Measurements from ENCODE around the gene ANKEF1. TPM values are rescaled to one million over a fixed set of nuclear protein-coding genes. Genes with fewer than 3 reads are reported as not detected.
A peak's percentile ranks its signal among the peaks of the same experiment; 100 is the strongest.
"Not testable (repeated sequence)": the region's sequence is repeated elsewhere in the genome, so short reads cannot be mapped to it uniquely, and the experiment has no call there.

The ANKEF1 gene
- total and polyA plus RNA-seq, 3 experiments from 2014 or later, result 2.3 to 8.4 (median 2.6) TPM

GRCh38 chr20:10036321-10036720, 1.5 kb downstream of the ANKEF1 start:
- CTCF ChIA-PET, result interaction anchor here (0.8 kb wide), 1 partner anchor 76 kb away, joined by 3 read pairs; no protein-coding TSS in a partner anchor
- H3K4me3 ChIP-seq (ENCODE audit: low read length); H3K36me3 ChIP-seq (ENCODE audit: insufficient read depth, low read length); H3K27me3 ChIP-seq (ENCODE audit: insufficient read depth, low read length, poor library complexity, severe bottlenecking); DNase-seq; H3K9me3 Mint-ChIP-seq; H3K27ac ChIP-seq (ENCODE audit: low read depth, low read length); H3K27me3 Mint-ChIP-seq; H3K9me3 ChIP-seq (ENCODE audit: low read length); POLR2A ChIA-PET: not testable (repeated sequence)
- H3K4me1 Mint-ChIP-seq, result peaks cover 14 to 24% (median 20%) of the 10 kb centered on the region in 3 donors
- H3K4me1 ChIP-seq (ENCODE audit: insufficient read depth, low read length), result peaks cover 12% of the 10 kb centered on the region
- H3K4me3 Mint-ChIP-seq, result peak overlapping the region in 2 of 7 donors; percentile 77 to 89
- peaks cover 3 to 19% (median 4%) of the 10 kb centered on the region in 3 donors for H3K36me3 Mint-ChIP-seq
- peak overlapping the region in 3 of 8 donors; percentile 82 to 94 (median 91) for H3K27ac Mint-ChIP-seq

DNA sequence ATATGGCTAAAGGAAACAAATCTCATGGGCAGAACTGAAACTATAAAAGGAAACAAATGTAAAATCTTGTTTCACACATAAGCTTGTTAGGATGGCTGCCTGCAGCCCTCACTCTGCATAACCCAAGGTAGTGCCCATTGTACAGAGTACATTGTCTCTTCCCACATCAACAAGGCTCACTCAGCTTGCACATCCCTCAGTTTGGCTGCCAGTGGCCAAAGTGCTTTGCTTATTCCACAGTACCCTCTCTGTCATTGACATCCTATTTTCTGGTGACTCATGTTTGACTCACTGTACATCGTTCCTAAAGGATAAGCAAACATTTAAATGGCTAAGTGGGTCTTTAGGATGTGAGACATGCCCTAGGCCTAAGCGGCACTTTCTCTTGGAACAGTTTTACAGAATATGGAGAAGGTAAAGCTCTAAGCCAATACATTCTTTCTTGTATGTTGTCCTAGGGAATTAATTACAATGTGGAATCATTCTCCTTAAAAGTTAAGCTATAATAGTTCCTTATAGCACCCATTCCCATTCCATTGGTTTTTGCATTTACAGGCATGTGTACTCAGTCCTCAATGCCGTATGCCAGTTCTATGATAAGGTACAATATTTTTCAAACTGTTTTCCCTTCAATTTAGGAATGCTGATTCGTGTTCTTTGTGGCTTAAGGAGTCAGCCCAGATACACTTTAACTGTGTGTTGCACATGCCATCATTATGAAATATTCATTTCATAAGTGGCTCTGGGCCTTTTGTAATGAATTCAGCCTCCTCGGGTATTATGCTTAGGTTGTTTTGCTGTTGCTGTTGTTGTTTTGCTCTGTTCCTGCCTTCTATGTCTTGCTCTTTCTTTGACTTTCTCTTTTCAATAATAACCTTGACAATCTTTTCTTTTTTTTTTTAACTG, 5.5 kb downstream of the ANKEF1 start:
- peaks cover 3 to 40% (median 15%) of the 10 kb centered on the region in 3 donors for H3K36me3 Mint-ChIP-seq
- peaks cover 8% of the 10 kb centered on the region for H3K4me1 ChIP-seq (ENCODE audit: insufficient read depth, low read length)
- H3K9me3 Mint-ChIP-seq, result no peaks in the 10 kb centered on the region
- H3K4me1 Mint-ChIP-seq, result peaks cover 8 to 21% (median 21%) of the 10 kb centered on the region in 3 donors
- H3K9me3 ChIP-seq (ENCODE audit: low read length), result no peaks in the 10 kb centered on the region
- H3K27me3 ChIP-seq (ENCODE audit: insufficient read depth, low read length, poor library complexity, severe bottlenecking), result no peaks in the 10 kb centered on the region
- no peak overlapping the region for H3K27ac Mint-ChIP-seq
- no peaks in the 10 kb centered on the region for H3K27me3 Mint-ChIP-seq
- no peak for DNase-seq
- no peaks in the 10 kb centered on the region for H3K36me3 ChIP-seq (ENCODE audit: insufficient read depth, low read length)
- ChIA-PET POLR2A (no interaction called here), CTCF (no interaction called here)
- H3K4me3 ChIP-seq (ENCODE audit: low read length), result no peak overlapping the region
- H3K4me3 Mint-ChIP-seq, result no peak overlapping the region
- H3K27ac ChIP-seq (ENCODE audit: low read depth, low read length), result no peak overlapping the region

GRCh38 chr20:10042086-10042485, 7.3 kb downstream of the ANKEF1 start:
- Mint-ChIP-seq H3K36me3 (peaks cover 3 to 51% (median 17%) of the 10 kb centered on the region in 3 donors), H3K4me3 (no peak overlapping the region), H3K27ac (peak overlapping the region in 3 of 8 donors; percentile 4 to 53 (median 10)), H3K27me3 (no peaks in the 10 kb centered on the region), H3K9me3 (no peaks in the 10 kb centered on the region), H3K4me1 (peaks cover 0 to 12% (median 6%) of the 10 kb centered on the region in 3 donors)
- DNase-seq, result no peak
- Histone ChIP-seq H3K4me1 (ENCODE audit: insufficient read depth, low read length) (no peaks in the 10 kb centered on the region), H3K4me3 (ENCODE audit: low read length) (no peak overlapping the region), H3K9me3 (ENCODE audit: low read length) (no peaks in the 10 kb centered on the region), H3K36me3 (ENCODE audit: insufficient read depth, low read length) (no peaks in the 10 kb centered on the region), H3K27me3 (ENCODE audit: insufficient read depth, low read length, poor library complexity, severe bottlenecking) (no peaks in the 10 kb centered on the region), H3K27ac (ENCODE audit: low read depth, low read length) (no peak overlapping the region)
- ChIA-PET CTCF (no interaction called here), POLR2A (no interaction called here)

DNA sequence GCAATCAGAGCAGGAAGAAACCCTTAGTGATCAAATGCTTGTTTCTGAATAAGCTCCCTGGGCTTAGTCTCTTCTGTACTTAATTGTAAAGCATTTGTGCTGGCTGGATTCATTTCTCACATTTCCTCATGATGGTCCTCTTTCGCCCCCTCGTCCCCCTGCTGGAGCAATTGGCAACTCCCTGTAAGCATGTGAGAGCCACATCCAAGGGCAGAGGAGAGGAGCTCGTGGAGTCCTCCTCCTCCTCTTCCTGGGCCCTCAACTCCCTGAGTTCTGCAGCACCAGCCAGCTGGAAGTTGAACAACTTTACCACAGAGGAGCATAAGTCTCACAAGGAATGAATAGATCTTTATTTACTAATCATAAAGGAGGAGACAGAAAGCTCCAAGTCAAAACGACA, 12.6 kb downstream of the ANKEF1 start:
- no peaks in the 10 kb centered on the region for H3K9me3 Mint-ChIP-seq
- no peaks in the 10 kb centered on the region for H3K27me3 ChIP-seq (ENCODE audit: insufficient read depth, low read length, poor library complexity, severe bottlenecking)
- no peak overlapping the region for H3K4me3 ChIP-seq (ENCODE audit: low read length)
- no peaks in the 10 kb centered on the region for H3K9me3 ChIP-seq (ENCODE audit: low read length)
- no peaks in the 10 kb centered on the region for H3K36me3 ChIP-seq (ENCODE audit: insufficient read depth, low read length)
- H3K27ac Mint-ChIP-seq, result peak overlapping the region in 1 of 8 donors; percentile 37
- CTCF ChIA-PET, result interaction anchor here (1.1 to 1.5 kb wide), 2 partner anchors 13 to 431 kb away, joined by 3 to 6 read pairs; partner anchors contain the start of gene ANKEF1
- no peak overlapping the region for H3K27ac ChIP-seq (ENCODE audit: low read depth, low read length)
- peaks cover 7 to 60% (median 19%) of the 10 kb centered on the region in 3 donors for H3K36me3 Mint-ChIP-seq
- H3K4me1 Mint-ChIP-seq, result peaks cover 0 to 5% (median 0%) of the 10 kb centered on the region in 3 donors
- no peaks in the 10 kb centered on the region for H3K4me1 ChIP-seq (ENCODE audit: insufficient read depth, low read length)
- H3K27me3 Mint-ChIP-seq, result no peaks in the 10 kb centered on the region
- DNase-seq, result no peak
- POLR2A ChIA-PET, result no interaction called here
- no peak overlapping the region for H3K4me3 Mint-ChIP-seq

- Histone ChIP-seq H3K27ac (ENCODE audit: low read depth, low read length) (no peak overlapping the region), H3K36me3 (ENCODE audit: insufficient read depth, low read length) (peaks cover 4% of the 10 kb centered on the region), H3K4me3 (ENCODE audit: low read length) (no peak overlapping the region), H3K27me3 (ENCODE audit: insufficient read depth, low read length, poor library complexity, severe bottlenecking) (no peaks in the 10 kb centered on the region), H3K9me3 (ENCODE audit: low read length) (no peaks in the 10 kb centered on the region), H3K4me1 (ENCODE audit: insufficient read depth, low read length) (no peaks in the 10 kb centered on the region)
- Mint-ChIP-seq H3K9me3 (no peaks in the 10 kb centered on the region), H3K27ac (no peak overlapping the region), H3K4me3 (no peak overlapping the region), H3K36me3 (peaks cover 24 to 66% (median 35%) of the 10 kb centered on the region in 3 donors), H3K27me3 (no peaks in the 10 kb centered on the region), H3K4me1 (no peaks in the 10 kb centered on the region)
- DNase-seq, result no peak
- ChIA-PET POLR2A (no interaction called here), CTCF (no interaction called here)
These were observed 16.4 kb downstream of the ANKEF1 start for GRCh38 chr20:10051185-10051584.

DNA sequence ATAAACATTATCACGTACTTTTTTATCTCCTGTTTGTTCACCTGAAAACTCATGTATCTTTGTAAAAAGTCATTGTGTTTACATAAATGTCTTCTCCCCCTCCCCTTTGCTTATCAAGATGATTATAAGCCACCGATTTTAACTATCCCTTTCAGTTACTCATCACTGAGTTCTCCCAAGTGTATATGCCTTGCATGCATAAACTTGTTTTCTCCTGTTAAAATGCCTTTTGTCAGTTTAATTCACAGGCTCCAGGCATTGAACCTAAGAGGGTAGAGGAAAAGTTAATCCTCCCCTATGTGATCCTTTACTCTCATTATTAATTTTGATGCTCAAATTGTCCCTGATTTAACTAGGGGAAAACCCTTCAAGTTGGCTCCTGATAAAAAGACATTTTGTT, 24.2 kb downstream of the ANKEF1 start:
- ChIA-PET CTCF (no interaction called here), POLR2A (no interaction called here)
- H3K9me3 ChIP-seq (ENCODE audit: low read length), result no peaks in the 10 kb centered on the region
- H3K27me3 Mint-ChIP-seq, result peaks cover 5 to 10% of the 10 kb centered on the region in 2 donors
- H3K4me1 ChIP-seq (ENCODE audit: insufficient read depth, low read length), result no peaks in the 10 kb centered on the region
- no peaks in the 10 kb centered on the region for H3K27me3 ChIP-seq (ENCODE audit: insufficient read depth, low read length, poor library complexity, severe bottlenecking)
- H3K36me3 ChIP-seq (ENCODE audit: insufficient read depth, low read length), result no peaks in the 10 kb centered on the region
- H3K27ac Mint-ChIP-seq, result peak overlapping the region in 1 of 8 donors; percentile 8
- H3K27ac ChIP-seq (ENCODE audit: low read depth, low read length), result no peak overlapping the region
- DNase-seq, result no peak
- H3K36me3 Mint-ChIP-seq, result peaks cover 19 to 35% (median 24%) of the 10 kb centered on the region in 3 donors
- no peaks in the 10 kb centered on the region for H3K9me3 Mint-ChIP-seq
- no peak overlapping the region for H3K4me3 Mint-ChIP-seq
- no peaks in the 10 kb centered on the region for H3K4me1 Mint-ChIP-seq
- no peak overlapping the region for H3K4me3 ChIP-seq (ENCODE audit: low read length)

DNA sequence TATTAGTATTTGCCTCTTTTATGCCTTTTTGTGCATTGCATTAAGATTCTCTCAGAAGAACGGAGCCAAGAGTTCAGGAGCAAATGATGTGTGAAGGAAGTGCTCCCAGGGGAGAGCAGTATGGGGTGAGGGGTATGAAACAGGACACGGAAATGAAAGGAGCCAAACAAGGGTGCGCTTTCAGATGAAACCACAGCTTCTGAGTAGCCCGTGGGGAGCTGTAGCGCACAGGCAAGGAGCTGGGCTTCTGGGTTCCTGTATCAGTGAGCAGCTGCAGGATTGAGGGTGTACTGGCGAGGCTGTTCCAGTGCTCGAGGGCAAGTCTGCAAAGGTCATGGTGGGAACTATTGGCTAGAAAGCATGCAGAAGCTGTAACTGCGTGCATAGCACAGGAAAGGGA, 25.4 kb downstream of the ANKEF1 start:
- H3K27me3 Mint-ChIP-seq, result peaks cover 7 to 19% of the 10 kb centered on the region in 2 donors
- no peaks in the 10 kb centered on the region for H3K27me3 ChIP-seq (ENCODE audit: insufficient read depth, low read length, poor library complexity, severe bottlenecking)
- ChIA-PET POLR2A (no interaction called here), CTCF (no interaction called here)
- no peak for DNase-seq
- no peaks in the 10 kb centered on the region for H3K36me3 ChIP-seq (ENCODE audit: insufficient read depth, low read length)
- no peaks in the 10 kb centered on the region for H3K9me3 Mint-ChIP-seq
- peaks cover 14 to 26% (median 14%) of the 10 kb centered on the region in 3 donors for H3K36me3 Mint-ChIP-seq
- no peak overlapping the region for H3K27ac ChIP-seq (ENCODE audit: low read depth, low read length)
- no peaks in the 10 kb centered on the region for H3K4me1 Mint-ChIP-seq
- no peak overlapping the region for H3K4me3 Mint-ChIP-seq
- H3K4me1 ChIP-seq (ENCODE audit: insufficient read depth, low read length), result no peaks in the 10 kb centered on the region
- no peak overlapping the region for H3K27ac Mint-ChIP-seq
- H3K9me3 ChIP-seq (ENCODE audit: low read length), result no peaks in the 10 kb centered on the region
- no peak overlapping the region for H3K4me3 ChIP-seq (ENCODE audit: low read length)

GRCh38 chr20:10061641-10062040, 26.9 kb downstream of the ANKEF1 start:
- Histone ChIP-seq H3K4me3 (ENCODE audit: low read length) (no peak overlapping the region), H3K9me3 (ENCODE audit: low read length) (no peaks in the 10 kb centered on the region), H3K27me3 (ENCODE audit: insufficient read depth, low read length, poor library complexity, severe bottlenecking) (no peaks in the 10 kb centered on the region), H3K27ac (ENCODE audit: low read depth, low read length) (no peak overlapping the region), H3K4me1 (ENCODE audit: insufficient read depth, low read length) (no peaks in the 10 kb centered on the region), H3K36me3 (ENCODE audit: insufficient read depth, low read length) (no peaks in the 10 kb centered on the region)
- no peak overlapping the region for H3K4me3 Mint-ChIP-seq
- H3K36me3 Mint-ChIP-seq, result peaks cover 4 to 12% (median 5%) of the 10 kb centered on the region in 3 donors
- DNase-seq, result no peak
- no peak overlapping the region for H3K27ac Mint-ChIP-seq
- ChIA-PET CTCF (no interaction called here), POLR2A (no interaction called here)
- H3K9me3 Mint-ChIP-seq, result no peaks in the 10 kb centered on the region
- peaks cover 8 to 25% of the 10 kb centered on the region in 2 donors for H3K27me3 Mint-ChIP-seq
- H3K4me1 Mint-ChIP-seq, result no peaks in the 10 kb centered on the region

Measured in CD8-positive, alpha-beta memory T cell (primary cell).